GM23338 (cell line): ENCODE results near the gene MS4A13. TPM values are rescaled to one million over a fixed set of nuclear protein-coding genes. Genes with fewer than 3 reads are reported as not detected.
"Not testable (repeated sequence)": the region's sequence is repeated elsewhere in the genome, so short reads cannot be mapped to it uniquely, and the experiment has no call there.

Source experiments
- ATAC-seq: fragments of 200-7000 bp; cut with Tn5 transposase; 3 replicates; pipeline ENCODE4 v1.9.1; 2020
- DNase-seq: peaks from one replicate; pipeline ENCODE4 v3.0.0-alpha.2; 2015; ENCODE audit warnings: low spot score
- H2AFZ ChIP-seq: fragments of 200-600 bp; sonication (generic); 2 replicates; pipeline ENCODE4 v1.8.0; 2016; ENCODE audit warnings: antibody characterized with exemption, mild to moderate bottlenecking, moderate library complexity
- H3F3A ChIP-seq: fragments of 200-600 bp; sonication (generic); replicated peaks from 2 replicates; pipeline ENCODE4 v1.8.0; 2017; ENCODE audit warnings: antibody characterized with exemption, mixed run types, low read depth
- H3K27ac ChIP-seq: fragments of 200-600 bp; sonication (generic); 2 replicates; pipeline ENCODE4 v1.6.1; 2016; ENCODE audit warnings: low read depth
- H3K27me3 ChIP-seq: fragments of 200-600 bp; sonication (generic); 2 replicates; pipeline ENCODE4 v1.8.0; 2016; ENCODE audit warnings: mild to moderate bottlenecking, mixed run types, moderate library complexity; ENCODE audit not compliant: insufficient read depth
- H3K36me3 ChIP-seq: fragments of 200-600 bp; sonication (generic); 2 replicates; pipeline ENCODE4 v1.8.0; 2016; ENCODE audit warnings: mild to moderate bottlenecking; ENCODE audit not compliant: insufficient read depth
- H3K4me1 ChIP-seq: fragments of 200-600 bp; sonication (generic); 2 replicates; pipeline ENCODE4 v1.8.0; 2016; ENCODE audit warnings: mild to moderate bottlenecking, moderate library complexity; ENCODE audit not compliant: insufficient read depth
- H3K4me2 ChIP-seq: fragments of 200-600 bp; sonication (generic); 2 replicates; pipeline ENCODE4 v1.7.1; 2017; ENCODE audit warnings: mixed run types
- H3K4me3 ChIP-seq: fragments of 200-600 bp; sonication (generic); 2 replicates; pipeline ENCODE4 v1.6.1; 2016; ENCODE audit warnings: mixed run types
- H3K79me2 ChIP-seq: fragments of 200-600 bp; sonication (generic); replicated peaks from 2 replicates; pipeline ENCODE4 v1.8.0; 2017; ENCODE audit warnings: mild to moderate bottlenecking; ENCODE audit not compliant: insufficient read depth
- H3K9me2 ChIP-seq: fragments of 200-600 bp; sonication (generic); 2 replicates; pipeline ENCODE4 v1.8.0; 2017; ENCODE audit not compliant: insufficient read depth
- H4K20me1 ChIP-seq: fragments of 200-600 bp; sonication (generic); replicated peaks from 2 replicates; pipeline ENCODE4 v1.8.0; 2017; ENCODE audit warnings: mild to moderate bottlenecking; ENCODE audit not compliant: insufficient read depth
- H3K27ac Mint-ChIP-seq: 2 replicates; pipeline ENCODE4 v1.8.0; 2020; ENCODE audit warnings: inconsistent platforms, mild to moderate bottlenecking, moderate library complexity, mixed read lengths
- H3K27me3 Mint-ChIP-seq: 3 replicates; pipeline ENCODE4 v1.8.0; 2022; ENCODE audit warnings: low read depth, mild to moderate bottlenecking, moderate library complexity, mixed read lengths, inconsistent platforms; ENCODE audit not compliant: insufficient read depth, poor library complexity
- H3K36me3 Mint-ChIP-seq: 3 replicates; pipeline ENCODE4 v1.8.0; 2021; ENCODE audit warnings: low read depth, mild to moderate bottlenecking, inconsistent platforms, moderate library complexity, mixed read lengths
- H3K4me1 Mint-ChIP-seq: 3 replicates; pipeline ENCODE4 v1.8.0; 2020; ENCODE audit warnings: mild to moderate bottlenecking, inconsistent platforms, mixed read lengths
- H3K4me3 Mint-ChIP-seq: 3 replicates; pipeline ENCODE4 v1.8.0; 2021; ENCODE audit warnings: moderate library complexity, mild to moderate bottlenecking, inconsistent platforms, mixed read lengths
- H3K9me3 Mint-ChIP-seq: 3 replicates; pipeline ENCODE4 v1.8.0; 2020; ENCODE audit warnings: moderate library complexity, mild to moderate bottlenecking, inconsistent platforms, mixed read lengths
- CREB1 ChIP-seq: fragments of 250-450 bp; sonication (Bioruptor Pico); IDR thresholded peaks from 2 replicates; pipeline ENCODE4 v1.5.0; 2020; ENCODE audit warnings: low read depth, mild to moderate bottlenecking, moderate library complexity
- EZH2 ChIP-seq: fragments of 200-600 bp; sonication (generic); IDR thresholded peaks from one replicate; pipeline ENCODE4 v1.8.0; 2017; ENCODE audit warnings: antibody characterized with exemption, mild to moderate bottlenecking, low read depth; ENCODE audit not compliant: unreplicated experiment
- JUNB ChIP-seq: IDR thresholded peaks from one replicate; pipeline ENCODE4 v1.6.1; 2016; ENCODE audit warnings: antibody characterized with exemption; ENCODE audit not compliant: unreplicated experiment
- NANOG ChIP-seq: IDR thresholded peaks from 2 replicates; pipeline ENCODE4 v1.6.1; 2016; ENCODE audit warnings: antibody characterized with exemption, borderline replicate concordance
- STAT1 ChIP-seq: IDR thresholded peaks from one replicate; pipeline ENCODE4 v1.6.1; 2016; ENCODE audit warnings: antibody characterized with exemption; ENCODE audit not compliant: unreplicated experiment
- ZNF114 ChIP-seq: fragments of 250-450 bp; sonication (Bioruptor Pico); IDR thresholded peaks from 2 replicates; pipeline ENCODE4 v1.5.0; 2020; ENCODE audit warnings: mild to moderate bottlenecking, moderate library complexity
- polyA plus RNA-seq: library from polyadenylated mRNA; unstranded; fragments of >200 nt; fragmentation: Nextera tagmentation; extraction: Ambion mirVana; gene quantifications from 2 replicates; pipeline ENCODE4 v1.2.1, GENCODE V29; 2016
- total RNA-seq: library from RNA; depleted of rRNA; stranded (reverse); fragments of >200 nt; shearing (Covaris generic); gene quantifications from 2 replicates; pipeline ENCODE4 v1.2.3, GENCODE V29; 2014
- TF ChIP-seq, protein P1 (sequence below), 2 experiments: fragments of 200-600 bp in 1 of 2; sonication (generic) in 1 of 2; conservative IDR thresholded peaks; 2 replicates each; pipeline versions ENCODE4 v1.5.1 to v1.6.1; 2016 to 2017; ENCODE audit warnings: antibody characterized with exemption in 2 of 2, low read depth in 2 of 2, mild to moderate bottlenecking in 2 of 2, moderate library complexity in 1 of 2
- TF ChIP-seq, protein P2 (sequence below): fragments of 250-450 bp; sonication (Bioruptor Pico); IDR thresholded peaks from 2 replicates; pipeline ENCODE4 v1.5.0; 2020; ENCODE audit warnings: mild to moderate bottlenecking, moderate library complexity
- TF ChIP-seq, protein P3 (sequence below): IDR thresholded peaks from 2 replicates; pipeline ENCODE4 v1.6.1; 2016; ENCODE audit warnings: antibody characterized with exemption
- TF ChIP-seq, protein P4 (sequence below): IDR thresholded peaks from one replicate; pipeline ENCODE4 v1.6.1; 2018; ENCODE audit warnings: antibody characterized with exemption; ENCODE audit not compliant: unreplicated experiment

MS4A13 gene
- total and polyA plus RNA-seq, 2 experiments from 2014 or later: not detected

DNA sequence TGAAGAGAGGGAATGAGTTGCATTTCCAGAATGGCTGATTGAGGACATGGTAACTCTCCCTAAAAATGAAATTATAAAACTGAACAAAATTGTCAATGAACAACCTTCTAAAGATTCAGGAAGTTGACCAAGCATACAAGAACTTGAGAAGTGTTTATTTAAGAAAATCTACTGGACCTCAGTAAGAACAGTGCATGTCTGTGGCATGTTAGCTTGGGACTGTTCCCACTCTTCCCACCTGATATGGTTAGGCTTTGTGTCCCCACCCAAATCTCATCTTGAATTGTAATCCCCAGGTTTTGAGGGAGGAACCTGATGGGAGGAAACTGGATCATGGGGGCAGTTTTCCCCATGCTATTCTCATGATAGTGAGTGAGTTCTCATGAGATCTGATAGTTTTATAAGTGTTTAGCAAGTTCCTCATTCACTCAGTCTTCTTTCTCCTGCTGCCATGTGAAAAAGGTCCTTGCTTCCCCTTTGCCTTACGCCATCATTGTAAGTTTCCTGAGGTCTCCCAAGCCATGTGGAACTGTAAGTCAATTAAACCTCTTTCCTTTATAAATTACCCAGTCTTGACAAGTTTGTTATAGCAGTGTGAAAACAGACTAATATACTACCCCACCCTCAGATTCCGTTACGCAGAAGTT, 15.4 kb downstream of the MS4A13 start:
- no peaks in the 10 kb centered on the region for H3K79me2 ChIP-seq
- TF ChIP-seq, protein P1, sequence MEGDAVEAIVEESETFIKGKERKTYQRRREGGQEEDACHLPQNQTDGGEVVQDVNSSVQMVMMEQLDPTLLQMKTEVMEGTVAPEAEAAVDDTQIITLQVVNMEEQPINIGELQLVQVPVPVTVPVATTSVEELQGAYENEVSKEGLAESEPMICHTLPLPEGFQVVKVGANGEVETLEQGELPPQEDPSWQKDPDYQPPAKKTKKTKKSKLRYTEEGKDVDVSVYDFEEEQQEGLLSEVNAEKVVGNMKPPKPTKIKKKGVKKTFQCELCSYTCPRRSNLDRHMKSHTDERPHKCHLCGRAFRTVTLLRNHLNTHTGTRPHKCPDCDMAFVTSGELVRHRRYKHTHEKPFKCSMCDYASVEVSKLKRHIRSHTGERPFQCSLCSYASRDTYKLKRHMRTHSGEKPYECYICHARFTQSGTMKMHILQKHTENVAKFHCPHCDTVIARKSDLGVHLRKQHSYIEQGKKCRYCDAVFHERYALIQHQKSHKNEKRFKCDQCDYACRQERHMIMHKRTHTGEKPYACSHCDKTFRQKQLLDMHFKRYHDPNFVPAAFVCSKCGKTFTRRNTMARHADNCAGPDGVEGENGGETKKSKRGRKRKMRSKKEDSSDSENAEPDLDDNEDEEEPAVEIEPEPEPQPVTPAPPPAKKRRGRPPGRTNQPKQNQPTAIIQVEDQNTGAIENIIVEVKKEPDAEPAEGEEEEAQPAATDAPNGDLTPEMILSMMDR (conservative IDR thresholded peaks at IDR 0.05; ENCODE audit: low read depth in 2 of 2): no peak
- TF ChIP-seq, protein P2, sequence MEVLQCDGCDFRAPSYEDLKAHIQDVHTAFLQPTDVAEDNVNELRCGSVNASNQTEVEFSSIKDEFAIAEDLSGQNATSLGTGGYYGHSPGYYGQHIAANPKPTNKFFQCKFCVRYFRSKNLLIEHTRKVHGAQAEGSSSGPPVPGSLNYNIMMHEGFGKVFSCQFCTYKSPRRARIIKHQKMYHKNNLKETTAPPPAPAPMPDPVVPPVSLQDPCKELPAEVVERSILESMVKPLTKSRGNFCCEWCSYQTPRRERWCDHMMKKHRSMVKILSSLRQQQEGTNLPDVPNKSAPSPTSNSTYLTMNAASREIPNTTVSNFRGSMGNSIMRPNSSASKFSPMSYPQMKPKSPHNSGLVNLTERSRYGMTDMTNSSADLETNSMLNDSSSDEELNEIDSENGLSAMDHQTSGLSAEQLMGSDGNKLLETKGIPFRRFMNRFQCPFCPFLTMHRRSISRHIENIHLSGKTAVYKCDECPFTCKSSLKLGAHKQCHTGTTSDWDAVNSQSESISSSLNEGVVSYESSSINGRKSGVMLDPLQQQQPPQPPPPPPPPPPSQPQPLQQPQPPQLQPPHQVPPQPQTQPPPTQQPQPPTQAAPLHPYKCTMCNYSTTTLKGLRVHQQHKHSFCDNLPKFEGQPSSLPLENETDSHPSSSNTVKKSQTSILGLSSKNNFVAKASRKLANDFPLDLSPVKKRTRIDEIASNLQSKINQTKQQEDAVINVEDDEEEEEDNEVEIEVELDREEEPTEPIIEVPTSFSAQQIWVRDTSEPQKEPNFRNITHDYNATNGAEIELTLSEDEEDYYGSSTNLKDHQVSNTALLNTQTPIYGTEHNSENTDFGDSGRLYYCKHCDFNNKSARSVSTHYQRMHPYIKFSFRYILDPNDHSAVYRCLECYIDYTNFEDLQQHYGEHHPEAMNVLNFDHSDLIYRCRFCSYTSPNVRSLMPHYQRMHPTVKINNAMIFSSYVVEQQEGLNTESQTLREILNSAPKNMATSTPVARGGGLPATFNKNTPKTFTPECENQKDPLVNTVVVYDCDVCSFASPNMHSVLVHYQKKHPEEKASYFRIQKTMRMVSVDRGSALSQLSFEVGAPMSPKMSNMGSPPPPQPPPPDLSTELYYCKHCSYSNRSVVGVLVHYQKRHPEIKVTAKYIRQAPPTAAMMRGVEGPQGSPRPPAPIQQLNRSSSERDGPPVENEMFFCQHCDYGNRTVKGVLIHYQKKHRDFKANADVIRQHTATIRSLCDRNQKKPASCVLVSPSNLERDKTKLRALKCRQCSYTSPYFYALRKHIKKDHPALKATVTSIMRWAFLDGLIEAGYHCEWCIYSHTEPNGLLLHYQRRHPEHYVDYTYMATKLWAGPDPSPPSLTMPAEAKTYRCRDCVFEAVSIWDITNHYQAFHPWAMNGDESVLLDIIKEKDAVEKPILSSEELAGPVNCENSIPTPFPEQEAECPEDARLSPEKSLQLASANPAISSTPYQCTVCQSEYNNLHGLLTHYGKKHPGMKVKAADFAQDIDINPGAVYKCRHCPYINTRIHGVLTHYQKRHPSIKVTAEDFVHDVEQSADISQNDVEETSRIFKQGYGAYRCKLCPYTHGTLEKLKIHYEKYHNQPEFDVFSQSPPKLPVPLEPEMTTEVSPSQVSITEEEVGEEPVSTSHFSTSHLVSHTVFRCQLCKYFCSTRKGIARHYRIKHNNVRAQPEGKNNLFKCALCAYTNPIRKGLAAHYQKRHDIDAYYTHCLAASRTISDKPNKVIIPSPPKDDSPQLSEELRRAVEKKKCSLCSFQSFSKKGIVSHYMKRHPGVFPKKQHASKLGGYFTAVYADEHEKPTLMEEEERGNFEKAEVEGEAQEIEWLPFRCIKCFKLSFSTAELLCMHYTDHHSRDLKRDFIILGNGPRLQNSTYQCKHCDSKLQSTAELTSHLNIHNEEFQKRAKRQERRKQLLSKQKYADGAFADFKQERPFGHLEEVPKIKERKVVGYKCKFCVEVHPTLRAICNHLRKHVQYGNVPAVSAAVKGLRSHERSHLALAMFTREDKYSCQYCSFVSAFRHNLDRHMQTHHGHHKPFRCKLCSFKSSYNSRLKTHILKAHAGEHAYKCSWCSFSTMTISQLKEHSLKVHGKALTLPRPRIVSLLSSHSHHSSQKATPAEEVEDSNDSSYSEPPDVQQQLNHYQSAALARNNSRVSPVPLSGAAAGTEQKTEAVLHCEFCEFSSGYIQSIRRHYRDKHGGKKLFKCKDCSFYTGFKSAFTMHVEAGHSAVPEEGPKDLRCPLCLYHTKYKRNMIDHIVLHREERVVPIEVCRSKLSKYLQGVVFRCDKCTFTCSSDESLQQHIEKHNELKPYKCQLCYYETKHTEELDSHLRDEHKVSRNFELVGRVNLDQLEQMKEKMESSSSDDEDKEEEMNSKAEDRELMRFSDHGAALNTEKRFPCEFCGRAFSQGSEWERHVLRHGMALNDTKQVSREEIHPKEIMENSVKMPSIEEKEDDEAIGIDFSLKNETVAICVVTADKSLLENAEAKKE: no peak
- no peak for TF ChIP-seq JUNB
- TF ChIP-seq, protein P3, sequence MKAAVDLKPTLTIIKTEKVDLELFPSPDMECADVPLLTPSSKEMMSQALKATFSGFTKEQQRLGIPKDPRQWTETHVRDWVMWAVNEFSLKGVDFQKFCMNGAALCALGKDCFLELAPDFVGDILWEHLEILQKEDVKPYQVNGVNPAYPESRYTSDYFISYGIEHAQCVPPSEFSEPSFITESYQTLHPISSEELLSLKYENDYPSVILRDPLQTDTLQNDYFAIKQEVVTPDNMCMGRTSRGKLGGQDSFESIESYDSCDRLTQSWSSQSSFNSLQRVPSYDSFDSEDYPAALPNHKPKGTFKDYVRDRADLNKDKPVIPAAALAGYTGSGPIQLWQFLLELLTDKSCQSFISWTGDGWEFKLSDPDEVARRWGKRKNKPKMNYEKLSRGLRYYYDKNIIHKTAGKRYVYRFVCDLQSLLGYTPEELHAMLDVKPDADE: no peak
- TF ChIP-seq NANOG: no peak
- TF ChIP-seq ZNF114 (CRISPR knock-in tag): no peak
- no peak for TF ChIP-seq CREB1 (CRISPR knock-in tag)
- no peak for TF ChIP-seq STAT1
- TF ChIP-seq EZH2: no peak
- TF ChIP-seq, protein P4, sequence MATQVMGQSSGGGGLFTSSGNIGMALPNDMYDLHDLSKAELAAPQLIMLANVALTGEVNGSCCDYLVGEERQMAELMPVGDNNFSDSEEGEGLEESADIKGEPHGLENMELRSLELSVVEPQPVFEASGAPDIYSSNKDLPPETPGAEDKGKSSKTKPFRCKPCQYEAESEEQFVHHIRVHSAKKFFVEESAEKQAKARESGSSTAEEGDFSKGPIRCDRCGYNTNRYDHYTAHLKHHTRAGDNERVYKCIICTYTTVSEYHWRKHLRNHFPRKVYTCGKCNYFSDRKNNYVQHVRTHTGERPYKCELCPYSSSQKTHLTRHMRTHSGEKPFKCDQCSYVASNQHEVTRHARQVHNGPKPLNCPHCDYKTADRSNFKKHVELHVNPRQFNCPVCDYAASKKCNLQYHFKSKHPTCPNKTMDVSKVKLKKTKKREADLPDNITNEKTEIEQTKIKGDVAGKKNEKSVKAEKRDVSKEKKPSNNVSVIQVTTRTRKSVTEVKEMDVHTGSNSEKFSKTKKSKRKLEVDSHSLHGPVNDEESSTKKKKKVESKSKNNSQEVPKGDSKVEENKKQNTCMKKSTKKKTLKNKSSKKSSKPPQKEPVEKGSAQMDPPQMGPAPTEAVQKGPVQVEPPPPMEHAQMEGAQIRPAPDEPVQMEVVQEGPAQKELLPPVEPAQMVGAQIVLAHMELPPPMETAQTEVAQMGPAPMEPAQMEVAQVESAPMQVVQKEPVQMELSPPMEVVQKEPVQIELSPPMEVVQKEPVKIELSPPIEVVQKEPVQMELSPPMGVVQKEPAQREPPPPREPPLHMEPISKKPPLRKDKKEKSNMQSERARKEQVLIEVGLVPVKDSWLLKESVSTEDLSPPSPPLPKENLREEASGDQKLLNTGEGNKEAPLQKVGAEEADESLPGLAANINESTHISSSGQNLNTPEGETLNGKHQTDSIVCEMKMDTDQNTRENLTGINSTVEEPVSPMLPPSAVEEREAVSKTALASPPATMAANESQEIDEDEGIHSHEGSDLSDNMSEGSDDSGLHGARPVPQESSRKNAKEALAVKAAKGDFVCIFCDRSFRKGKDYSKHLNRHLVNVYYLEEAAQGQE: no peak
- Mint-ChIP-seq H3K4me3 (no peak overlapping the region), H3K27me3 (peaks cover 3% of the 10 kb centered on the region), H3K36me3 (peaks cover 19% of the 10 kb centered on the region), H3K9me3 (peaks cover 22% of the 10 kb centered on the region), H3K4me1 (peaks cover 10% of the 10 kb centered on the region), H3K27ac (no peak overlapping the region)
- no peak for ATAC-seq
- no peaks in the 10 kb centered on the region for H3K27me3 ChIP-seq
- no peak overlapping the region for H3K4me3 ChIP-seq
- no peak overlapping the region for H3K4me2 ChIP-seq
- peaks cover 11% of the 10 kb centered on the region for H3K9me2 ChIP-seq
- no peaks in the 10 kb centered on the region for H4K20me1 ChIP-seq
- no peak overlapping the region for H3K27ac ChIP-seq
- H2AFZ ChIP-seq: no peak overlapping the region
- 0 out of 2 replicates have a peak, but pooled peaks cover 5% of the 10 kb centered on the region for H3K36me3 ChIP-seq
- H3K4me1 ChIP-seq: no peaks in the 10 kb centered on the region
- H3F3A ChIP-seq: no peaks in the 10 kb centered on the region
- no peak for DNase-seq

DNA sequence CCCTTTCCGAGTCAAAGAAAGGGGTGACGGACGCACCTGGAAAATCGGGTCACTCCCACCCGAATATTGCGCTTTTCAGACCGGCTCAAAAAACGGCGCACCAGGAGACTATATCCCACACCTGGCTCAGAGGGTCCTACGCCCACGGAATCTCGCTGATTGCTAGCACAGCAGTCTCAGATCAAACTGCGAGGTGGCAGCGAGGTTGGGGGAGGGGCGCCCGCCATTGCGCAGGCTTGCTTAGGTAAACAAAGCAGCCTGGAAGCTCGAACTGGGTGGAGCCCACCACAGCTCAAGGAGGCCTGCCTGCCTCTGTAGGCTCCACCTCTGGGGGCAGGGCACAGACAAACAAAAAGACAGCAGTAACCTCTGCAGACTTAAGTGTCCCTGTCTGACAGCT, 17.2 kb downstream of the MS4A13 start:
- not testable (repeated sequence) for H3F3A ChIP-seq, H3K27ac ChIP-seq, H3K79me2 ChIP-seq, H4K20me1 ChIP-seq, H3K4me1 ChIP-seq, H3K4me3 Mint-ChIP-seq, H3K4me3 ChIP-seq, H3K4me2 ChIP-seq, H3K36me3 ChIP-seq, ATAC-seq, H3K27me3 Mint-ChIP-seq, H3K27me3 ChIP-seq, H2AFZ ChIP-seq, H3K27ac Mint-ChIP-seq, DNase-seq
- Mint-ChIP-seq H3K4me1 (peaks cover 10% of the 10 kb centered on the region), H3K36me3 (peaks cover 19% of the 10 kb centered on the region), H3K9me3 (peaks cover 22% of the 10 kb centered on the region)
- H3K9me2 ChIP-seq: peaks cover 11% of the 10 kb centered on the region
